Mucosa of descending colon (tissue), 3 donors: ENCODE results near the gene EFEMP2. TPM values are rescaled to one million over a fixed set of nuclear protein-coding genes. Genes with fewer than 3 reads are reported as not detected.
A peak's percentile ranks its signal among the peaks of the same experiment; 100 is the strongest.

Experiments
- ATAC-seq: fragments of 200-7000 bp; cut with Tn5 transposase; one replicate; pipeline ENCODE4 v1.9.1; 2020; ENCODE audit warnings: mild to moderate bottlenecking, moderate library complexity
- DNase-seq, 3 donors: peaks; one replicate each; pipeline ENCODE4 v3.0.0-alpha.2; 2020
- H3K36me3 ChIP-seq: fragments of 200-600 bp; one replicate; pipeline ENCODE4 v1.8.0; 2021; ENCODE audit warnings: low read depth, mild to moderate bottlenecking
- H3K4me1 ChIP-seq: fragments of 200-600 bp; one replicate; pipeline ENCODE4 v1.8.0; 2021; ENCODE audit warnings: low read depth, mild to moderate bottlenecking
- H3K4me3 ChIP-seq: fragments of 200-600 bp; one replicate; pipeline ENCODE4 v1.8.0; 2021; ENCODE audit warnings: mild to moderate bottlenecking
- H3K9me3 ChIP-seq: fragments of 200-600 bp; one replicate; pipeline ENCODE4 v1.8.0; 2021; ENCODE audit warnings: mild to moderate bottlenecking
- CTCF ChIP-seq: fragments of 200-600 bp; IDR thresholded peaks from one replicate; pipeline ENCODE4 v1.8.0; 2022; ENCODE audit warnings: antibody characterized with exemption, mild to moderate bottlenecking
- intact Hi-C, 2 donors: fragments of 100-400 bp; cut with DNase I in 1 of 2; cut with micrococcal nuclease in 1 of 2; formaldehyde crosslinking; loops; one replicate each; pipeline versions ENCODE4 v1.11.0 to v1.11.1; 2022; cut with DNase I, micrococcal nuclease
- total RNA-seq, 3 donors: library from RNA; stranded (reverse); fragmentation: NEBNext Ultra II Directional in 2 of 3; extraction: Animal tissue kit (Norgen Biotek cat#: 25700) in 2 of 3; gene quantifications; one replicate each; pipeline versions ENCODE4 v1.2.1 to v1.2.4, GENCODE V29; 2021 to 2023
- donor health status: DM: no; HTN: no; CAD: no; lungs with moderate emphysema.
- donor health status: DM: no; HTN: no; CAD: no.
- donor health status: DM: no; HTN: yes; CAD: no.

The EFEMP2 gene
- total RNA-seq, 3 donors from 2014 or later = 11.7 to 67.0 (median 15.3) TPM

DNA sequence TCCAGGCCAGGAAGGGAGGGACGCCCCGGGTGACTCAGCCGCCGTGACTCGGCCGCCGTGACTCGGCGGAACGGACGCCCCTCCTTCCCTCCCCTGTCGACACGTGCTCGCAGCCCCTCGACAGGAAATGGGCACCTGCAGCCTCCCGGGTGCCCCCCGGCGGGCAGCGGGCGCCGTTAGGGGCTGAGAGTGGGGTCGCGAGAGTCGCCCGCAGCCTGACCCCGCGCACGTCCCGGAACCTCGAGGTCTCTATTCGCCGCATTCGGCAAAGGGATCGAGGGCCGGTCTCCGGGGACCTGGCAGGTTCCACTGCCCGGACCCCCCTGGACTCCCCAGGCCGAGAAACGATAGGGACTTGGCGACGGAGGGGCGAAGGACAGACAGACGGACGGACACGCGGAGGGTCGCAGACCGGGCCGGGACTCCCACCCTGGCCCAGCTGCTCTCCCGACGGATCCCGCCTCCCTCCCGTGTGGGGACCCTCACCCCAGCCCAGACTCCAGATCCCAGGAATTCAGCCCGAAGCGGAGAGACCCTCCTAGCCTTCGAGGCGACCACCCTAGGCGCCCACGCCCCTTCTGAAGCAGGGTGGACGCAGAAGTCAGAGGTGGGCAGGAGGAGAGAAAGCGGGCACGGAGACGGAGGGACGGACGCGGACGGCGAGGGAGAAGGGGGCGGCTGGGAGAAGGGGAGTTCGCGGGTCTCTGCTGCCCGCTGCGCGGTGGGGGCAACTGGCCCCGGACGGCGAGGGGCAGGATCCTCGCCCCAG is 26.9 kb upstream of the EFEMP2 start:
- DNase-seq (peak in 2 of 3 donors; percentile 71 to 82), ATAC-seq (peak; percentile 61)
- no peaks in the 10 kb centered on the region for H3K9me3 ChIP-seq
- intact Hi-C loops = no loop called here
- H3K4me1 ChIP-seq = peaks cover 16% of the 10 kb centered on the region
- no peak for TF ChIP-seq CTCF
- no peaks in the 10 kb centered on the region for H3K36me3 ChIP-seq
- no peak overlapping the region for H3K4me3 ChIP-seq

DNA sequence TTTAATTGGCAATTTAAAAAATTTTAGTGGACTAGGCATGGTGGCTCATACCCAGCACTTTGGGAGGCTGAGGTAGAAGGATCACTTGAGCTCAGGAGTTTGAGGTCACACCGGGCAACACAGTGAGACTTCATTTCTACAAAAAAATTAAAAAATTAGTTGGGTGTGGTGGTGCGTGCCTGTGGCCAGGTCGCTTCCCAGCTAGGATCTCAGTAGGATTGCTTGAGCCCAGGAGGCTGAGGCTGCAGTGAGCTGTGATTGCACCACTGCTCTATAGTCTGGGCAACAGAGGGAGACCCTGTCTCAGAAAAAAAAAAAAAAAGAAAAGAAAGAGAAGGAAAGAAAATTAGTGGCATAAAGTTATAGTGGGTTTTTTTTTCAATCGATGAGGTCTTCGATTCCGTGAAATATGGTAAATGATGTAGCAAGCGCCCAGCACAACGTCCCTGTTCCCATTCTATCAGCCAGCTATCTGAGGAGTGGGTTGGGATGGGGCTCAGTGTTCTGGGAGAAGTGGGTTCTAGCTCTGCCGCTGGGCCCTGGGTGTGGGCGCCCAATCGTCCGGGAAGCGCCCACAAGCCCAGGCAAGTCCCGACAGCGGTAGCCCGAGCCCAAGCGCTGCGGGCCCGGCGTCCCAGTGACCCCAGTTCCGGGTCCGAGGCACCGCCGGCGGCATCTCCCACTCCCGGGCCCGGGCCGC is 26.2 kb upstream of the EFEMP2 start:
- no peak overlapping the region for H3K4me3 ChIP-seq
- no peak for DNase-seq
- peaks cover 16% of the 10 kb centered on the region for H3K4me1 ChIP-seq
- no peak for ATAC-seq
- intact Hi-C loops = no loop called here
- no peak for TF ChIP-seq CTCF
- no peaks in the 10 kb centered on the region for H3K36me3 ChIP-seq
- no peaks in the 10 kb centered on the region for H3K9me3 ChIP-seq

DNA sequence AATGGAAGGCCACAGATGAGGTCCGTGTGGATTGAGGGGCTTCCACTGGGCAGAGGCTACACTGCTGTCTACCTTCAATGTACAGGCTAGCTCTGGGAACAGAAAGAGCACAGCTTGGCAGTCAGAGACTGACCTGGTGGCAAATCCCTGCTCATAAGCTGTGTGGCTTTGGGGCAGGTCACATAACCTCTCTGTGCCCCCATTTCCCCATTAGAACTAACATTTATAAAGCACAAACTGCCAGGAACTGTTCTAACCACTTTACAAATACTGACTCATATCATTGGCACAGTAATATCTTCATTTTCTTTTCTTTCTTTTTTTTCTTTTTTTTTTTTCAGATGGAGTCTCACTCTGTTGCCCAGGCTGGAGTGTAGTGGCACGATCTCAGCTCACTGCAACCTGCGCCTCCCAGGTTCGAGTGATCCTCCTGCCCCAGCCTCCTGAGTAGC is 24.4 kb upstream of the EFEMP2 start:
- Histone ChIP-seq H3K4me1 (peaks cover 17% of the 10 kb centered on the region), H3K9me3 (no peaks in the 10 kb centered on the region), H3K4me3 (no peak overlapping the region), H3K36me3 (no peaks in the 10 kb centered on the region)
- ATAC-seq = no peak
- DNase-seq = no peak
- intact Hi-C loops = no loop called here
- TF ChIP-seq CTCF = no peak

- no peak for TF ChIP-seq CTCF
- Histone ChIP-seq H3K36me3 (no peaks in the 10 kb centered on the region), H3K4me3 (no peak overlapping the region), H3K4me1 (peaks cover 24% of the 10 kb centered on the region), H3K9me3 (no peaks in the 10 kb centered on the region)
- intact Hi-C loops = no loop called here
- DNase-seq (peak in 1 of 3 donors; percentile 27), ATAC-seq (no peak)
Measured at GRCh38 chr11:65896034-65896999, 23.7 kb upstream of the EFEMP2 start.

GRCh38 chr11:65895482-65895981 is 22.9 kb upstream of the EFEMP2 start:
- TF ChIP-seq CTCF = no peak
- no peaks in the 10 kb centered on the region for H3K9me3 ChIP-seq
- H3K4me1 ChIP-seq = peaks cover 24% of the 10 kb centered on the region
- DNase-seq = no peak
- H3K36me3 ChIP-seq = no peaks in the 10 kb centered on the region
- no peak overlapping the region for H3K4me3 ChIP-seq
- ATAC-seq = no peak
- intact Hi-C loops = no loop called here
